GM18517 (cell line): ENCODE measurements around the gene KLHL22.
"Not testable (repeated sequence)": the region's sequence is repeated elsewhere in the genome, so short reads cannot be mapped to it uniquely, and the experiment has no call there.

ENCODE experiments used
- ATAC-seq: cut with Tn5 transposase; IDR thresholded peaks from one replicate; pipeline ENCODE4 v1.9.1; 2021; ENCODE audit warnings: mild to moderate bottlenecking, moderate library complexity; ENCODE audit not compliant: unreplicated experiment

KLHL22 gene

GRCh38 chr22:20472629-20473442 is 22.8 kb downstream of the KLHL22 start:
- ATAC-seq = no peak

DNA sequence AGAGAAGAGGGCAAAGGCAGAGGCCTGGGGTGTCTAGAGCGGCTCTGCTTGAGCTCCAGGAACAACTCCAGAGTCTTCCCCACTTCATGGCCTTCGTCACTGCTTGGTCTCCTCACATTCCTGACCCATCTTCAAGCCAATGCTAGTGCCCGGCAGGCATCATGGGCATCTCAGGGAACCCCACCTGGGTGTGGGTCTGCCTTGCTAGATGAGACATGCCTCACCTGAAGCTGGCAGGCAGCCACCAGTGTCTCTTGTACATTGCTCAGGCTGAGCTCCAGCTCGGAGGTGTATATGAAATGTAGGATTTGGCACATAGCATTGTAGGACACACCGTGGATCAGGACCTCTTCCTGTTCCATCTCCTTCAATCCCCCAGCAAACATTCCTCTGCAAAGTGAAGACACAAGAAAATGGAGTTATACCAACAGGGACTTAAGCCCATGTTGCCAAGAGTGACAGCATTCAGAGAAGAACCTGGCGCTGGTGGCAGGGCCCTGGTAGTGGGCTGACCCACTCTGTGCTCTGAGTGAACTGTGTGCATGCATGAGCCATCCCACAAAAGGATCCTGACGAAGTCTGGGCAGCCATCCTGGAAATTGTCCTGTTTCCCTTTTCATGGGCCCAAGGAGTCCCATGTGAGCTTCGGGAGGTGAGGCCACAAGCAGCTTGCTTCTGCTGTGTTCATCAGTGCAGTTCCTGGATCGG is 24.3 kb downstream of the KLHL22 start:
- ATAC-seq = no peak

DNA sequence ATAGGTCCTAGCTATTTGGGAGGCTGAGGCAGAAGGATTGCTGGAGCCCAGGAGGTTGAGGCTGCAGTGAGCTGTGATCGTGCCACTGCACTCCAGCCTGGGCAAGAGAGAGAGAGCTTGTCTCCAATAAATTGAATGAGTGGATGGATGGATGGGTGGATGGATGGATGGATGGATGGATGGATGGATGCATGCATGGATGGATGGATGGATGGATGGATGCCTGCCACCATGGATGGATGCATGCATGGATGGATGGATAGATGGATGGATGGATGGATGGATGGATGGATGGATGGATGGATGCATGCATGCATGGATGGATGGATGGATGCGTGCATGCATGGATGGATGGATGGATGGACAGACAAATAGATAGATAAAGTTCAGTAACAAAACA is 25.1 kb downstream of the KLHL22 start:
- ATAC-seq = not testable (repeated sequence)

GRCh38 chr22:20469110-20469868 is 26.3 kb downstream of the KLHL22 start:
- no peak for ATAC-seq

- ATAC-seq = no peak
These were observed 28.8 kb downstream of the KLHL22 start for GRCh38 chr22:20466659-20467379.

DNA sequence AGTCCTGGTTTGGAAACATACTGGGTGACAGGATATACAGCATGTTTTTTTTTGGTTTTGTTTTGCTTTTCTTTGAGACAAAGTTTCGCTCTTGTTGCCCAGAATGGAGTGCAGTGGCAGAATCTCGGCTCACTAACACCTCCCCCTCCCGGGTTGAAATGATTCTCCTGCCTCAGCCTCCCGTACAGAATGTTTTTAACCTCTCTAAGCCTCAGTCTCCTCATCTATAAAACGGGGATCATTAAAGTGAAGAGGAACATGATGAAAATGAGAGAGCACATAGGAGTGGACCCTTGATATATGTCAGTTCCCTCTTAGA is 29.9 kb downstream of the KLHL22 start:
- ATAC-seq = no peak

DNA sequence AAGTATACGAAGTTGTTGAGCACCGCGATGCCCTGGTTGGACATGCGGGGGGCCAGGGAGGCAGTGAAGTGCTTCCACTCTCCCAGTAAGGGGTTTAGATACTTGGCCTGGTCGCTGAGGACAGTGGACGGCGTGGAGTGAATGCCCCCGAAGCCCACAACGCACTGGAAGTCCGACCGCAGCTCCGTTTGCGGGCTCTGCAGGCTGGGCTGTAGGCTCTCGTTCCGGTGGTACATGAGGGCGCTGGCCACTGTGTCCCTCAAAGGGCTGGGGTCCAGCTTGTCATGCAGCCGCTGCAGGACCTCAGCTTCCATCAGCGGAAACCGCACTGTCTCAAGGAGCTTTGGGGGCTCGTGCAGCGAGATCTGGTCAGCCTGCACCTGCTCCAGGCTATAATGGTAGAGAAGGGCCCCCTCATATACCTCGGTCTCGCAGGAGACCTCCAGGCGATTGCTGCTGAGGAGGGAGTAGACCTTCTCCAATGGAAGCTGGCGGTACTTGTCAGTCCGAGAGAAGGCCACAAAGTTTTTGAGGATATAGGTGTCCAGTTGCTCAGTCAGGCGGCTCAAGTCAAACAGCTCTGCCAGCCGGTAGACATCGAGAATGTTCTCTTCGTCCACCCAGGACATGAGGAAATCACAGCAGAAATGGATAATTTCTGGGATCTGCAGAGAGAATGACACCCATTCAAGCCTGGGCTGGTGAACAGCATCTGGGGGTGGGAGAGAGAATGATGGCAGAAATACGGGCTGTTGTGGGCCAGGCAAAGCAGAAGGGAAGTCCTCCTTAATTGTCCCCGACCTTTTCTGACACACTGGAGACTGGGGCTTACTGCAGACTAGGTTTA is 30.5 kb downstream of the KLHL22 start:
- ATAC-seq = no peak

- ATAC-seq = no peak
These were observed 31.4 kb downstream of the KLHL22 start for GRCh38 chr22:20464096-20464614.

DNA sequence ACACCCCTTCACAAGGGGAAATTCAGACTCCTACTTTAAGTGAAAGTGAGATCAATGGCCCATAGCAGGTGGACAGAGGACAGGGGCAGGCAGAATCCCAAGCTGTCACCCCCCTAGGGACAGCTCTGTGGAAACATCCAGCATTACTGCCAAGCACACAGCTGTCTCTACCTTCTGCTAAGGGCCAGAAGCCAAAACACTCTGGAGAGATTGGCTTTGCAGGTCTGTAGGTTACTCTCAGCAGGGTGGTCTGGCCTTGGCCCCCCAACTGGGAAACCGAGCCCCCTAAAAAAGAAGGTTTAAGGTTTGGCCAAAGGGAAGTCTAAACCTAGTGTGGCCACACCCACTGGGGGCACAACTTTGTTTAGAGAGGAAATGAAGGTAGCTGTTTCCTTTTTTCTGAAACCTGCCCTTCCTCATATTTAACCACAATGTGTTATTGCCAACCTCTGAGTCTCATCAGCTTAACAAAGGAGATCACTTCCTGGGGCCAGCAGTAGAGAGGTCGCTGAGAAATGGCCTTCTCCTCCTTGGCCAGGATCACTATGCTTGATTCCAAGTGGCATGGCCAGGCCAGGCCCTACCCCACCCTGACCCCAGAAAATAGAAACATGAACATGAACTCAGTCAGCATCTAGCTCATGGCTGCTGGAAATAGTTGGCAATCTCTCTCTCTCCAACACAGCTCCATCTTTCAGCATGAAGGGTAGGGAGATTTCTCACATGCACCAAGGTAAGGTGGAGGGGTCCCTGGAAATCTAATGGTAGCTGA is 32.1 kb downstream of the KLHL22 start:
- ATAC-seq = no peak

GRCh38 chr22:20459862-20460261 is 35.7 kb downstream of the KLHL22 start:
- ATAC-seq = no peak

DNA sequence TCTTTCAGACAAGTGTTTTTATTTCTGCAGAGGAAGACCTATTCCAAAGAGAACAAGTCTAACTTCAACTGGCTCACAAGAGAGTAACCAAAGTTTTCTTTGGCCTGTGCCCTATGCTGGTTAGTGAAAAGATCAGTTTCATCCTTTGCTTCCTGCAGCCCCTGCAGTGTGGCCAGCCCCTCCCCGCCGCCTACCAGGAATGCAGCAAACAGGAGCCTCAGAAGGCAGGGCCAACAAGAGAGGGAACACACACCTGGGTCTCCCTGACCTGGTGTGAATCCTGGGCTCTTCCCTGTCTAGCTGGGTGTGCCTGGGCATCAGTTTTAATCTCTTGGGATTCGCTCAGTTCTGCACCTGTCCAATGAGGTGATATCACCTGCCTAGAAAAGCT is 36.4 kb downstream of the KLHL22 start:
- ATAC-seq = no peak

DNA sequence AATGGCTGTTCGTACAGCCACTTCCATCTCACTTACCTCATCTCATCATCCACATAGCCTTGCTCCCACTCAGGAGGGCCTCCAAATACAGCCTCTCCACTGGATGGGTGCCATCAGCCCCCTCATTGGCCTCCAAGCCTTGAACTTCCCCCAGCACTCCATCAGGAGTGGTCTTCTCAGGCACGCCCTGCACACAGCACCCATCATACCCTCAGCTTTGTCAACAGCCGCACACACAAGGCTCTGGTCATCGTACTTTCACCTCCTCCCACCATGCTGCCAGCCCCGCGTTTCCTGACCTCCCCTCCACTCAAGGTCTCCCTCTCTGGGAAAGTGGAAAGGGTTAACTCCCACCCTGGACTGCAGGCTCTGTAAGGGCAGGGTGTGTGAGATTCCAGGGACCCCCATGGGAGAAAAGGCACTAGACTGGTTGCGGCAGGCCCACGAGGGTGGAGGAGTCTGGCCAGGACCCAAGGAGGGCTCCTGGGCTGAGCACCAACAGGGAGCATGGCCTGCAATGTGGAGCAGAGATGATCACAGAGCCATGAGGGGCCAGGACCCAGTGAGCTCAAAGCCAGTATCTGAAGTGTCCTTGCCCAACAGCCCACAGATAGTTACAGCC is 37.0 kb downstream of the KLHL22 start:
- no peak for ATAC-seq

DNA sequence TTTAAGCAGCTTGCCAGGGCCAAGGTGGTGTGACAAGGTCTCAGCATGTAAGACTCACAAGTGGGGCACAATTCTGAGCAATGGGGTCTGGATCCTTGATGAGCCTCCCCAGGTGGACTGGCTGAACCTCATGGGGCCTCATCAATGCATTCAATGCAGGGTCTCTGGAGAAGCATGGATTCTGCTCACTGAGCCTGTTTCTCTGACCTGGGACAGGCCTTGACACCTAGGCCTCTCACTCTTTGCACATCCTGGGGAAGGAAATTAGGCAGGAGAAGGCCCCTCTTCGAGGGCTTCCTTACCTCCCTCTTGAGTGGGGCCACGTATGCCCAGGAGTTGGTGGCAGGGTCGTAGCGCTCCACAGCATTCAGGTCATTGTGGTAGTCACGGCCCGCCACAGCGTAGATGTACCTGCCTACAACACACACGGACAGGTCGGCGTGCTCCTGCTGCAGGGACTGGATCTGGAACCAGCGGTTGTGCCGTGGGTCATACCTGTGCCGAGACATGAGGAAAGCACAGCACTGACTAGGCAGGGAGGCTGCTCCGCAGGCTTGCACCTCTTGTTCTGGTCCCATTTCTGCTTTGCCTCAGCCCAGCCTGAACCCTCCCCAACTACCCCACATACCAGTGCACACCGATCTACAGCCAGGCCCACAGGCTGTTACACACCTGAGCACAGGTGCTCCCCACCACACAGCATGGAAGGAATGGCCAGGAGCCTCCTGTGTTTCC is 37.9 kb downstream of the KLHL22 start:
- no peak for ATAC-seq

DNA sequence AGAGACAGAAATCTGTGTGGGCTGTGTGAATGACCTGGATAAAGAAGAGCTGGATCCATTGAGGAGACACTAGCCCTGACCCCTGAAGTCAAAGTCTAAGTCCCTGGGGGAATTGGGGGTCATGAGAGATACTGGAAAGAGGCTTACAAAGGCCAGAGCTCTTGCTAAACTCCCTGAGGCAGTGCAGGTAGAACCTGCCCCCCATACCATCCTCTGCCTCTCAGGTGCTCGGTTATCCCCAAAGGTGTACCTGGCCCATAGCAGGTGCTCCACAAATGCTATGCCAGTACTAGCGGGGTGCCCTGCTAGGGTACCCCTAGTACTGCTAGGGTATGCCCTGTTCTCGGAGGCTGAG is 38.9 kb downstream of the KLHL22 start:
- no peak for ATAC-seq

GRCh38 chr22:20456064-20456721 is 39.4 kb downstream of the KLHL22 start:
- ATAC-seq = no peak

DNA sequence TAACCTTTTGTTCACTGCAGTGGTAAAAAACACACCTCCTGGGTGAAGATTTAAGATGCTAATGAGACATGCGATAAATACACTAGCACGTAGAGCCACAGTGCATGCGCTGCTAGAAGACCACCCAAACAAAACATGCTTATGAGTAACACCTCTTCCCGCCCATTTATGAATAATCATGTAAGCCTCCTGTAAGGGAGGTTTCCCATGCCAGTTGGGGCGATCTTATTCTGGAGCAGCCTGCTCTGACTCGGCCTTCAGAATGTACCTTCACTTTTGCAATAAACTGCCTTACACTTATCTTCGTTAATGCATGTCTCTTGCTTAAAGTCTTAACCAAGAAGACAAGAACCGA is 39.9 kb downstream of the KLHL22 start:
- ATAC-seq = no peak

- ATAC-seq = no peak
These were observed 42.4 kb downstream of the KLHL22 start for GRCh38 chr22:20453222-20453621.

DNA sequence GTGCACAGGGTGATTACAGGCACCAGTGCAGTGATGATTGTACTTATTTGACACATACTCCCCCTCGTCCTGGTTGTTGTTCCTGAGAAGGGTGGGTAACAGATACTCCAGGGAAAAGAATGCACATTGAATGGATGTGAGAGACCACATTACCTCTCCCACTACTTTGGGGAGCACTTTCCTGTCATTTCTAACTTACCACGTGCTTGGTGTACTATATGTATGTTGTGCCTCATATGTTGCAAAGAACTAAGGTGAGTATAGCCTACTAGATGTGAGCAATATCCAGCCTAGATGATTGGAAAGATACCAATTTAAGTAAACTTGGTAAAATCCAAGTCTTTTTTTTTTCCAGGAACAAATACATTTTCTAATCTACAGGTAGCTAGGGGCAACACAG is 43.7 kb downstream of the KLHL22 start:
- no peak for ATAC-seq
